SU-DHL-6 (cell line): ENCODE data around the gene AMMECR1.

Source experiments
- H2AFZ ChIP-seq: fragments of 200-600 bp; sonication (generic); 2 replicates; pipeline ENCODE4 v1.6.1; 2014; ENCODE audit warnings: low read depth, mild to moderate bottlenecking, moderate library complexity, mixed read lengths, antibody characterized with exemption, low read length; ENCODE audit not compliant: severe bottlenecking
- H3F3A ChIP-seq: fragments of 200-600 bp; shearing (Covaris generic); 2 replicates; pipeline ENCODE4 v1.6.0; 2016; ENCODE audit warnings: antibody characterized with exemption, mild to moderate bottlenecking; ENCODE audit not compliant: insufficient read depth
- H3K27ac ChIP-seq: fragments of 200-600 bp; sonication (generic); 2 replicates; pipeline ENCODE4 v1.5.1; 2016; ENCODE audit warnings: low read depth, mild to moderate bottlenecking, low read length, moderate library complexity, mixed read lengths
- H3K27me3 ChIP-seq: fragments of 200-600 bp; sonication (generic), shearing (Covaris generic); 2 replicates; pipeline ENCODE4 v1.6.0; 2014; ENCODE audit warnings: mild to moderate bottlenecking, low read length
- H3K36me3 ChIP-seq: fragments of 200-600 bp; sonication (generic); 2 replicates; pipeline ENCODE4 v1.6.1; 2014; ENCODE audit warnings: mild to moderate bottlenecking, low read length, mixed read lengths
- H3K4me2 ChIP-seq: fragments of 300-600, 200-600 bp; shearing (Covaris generic), sonication (generic); 2 replicates; pipeline ENCODE4 v1.6.0; 2014; ENCODE audit warnings: low read length, low read depth, mild to moderate bottlenecking; ENCODE audit not compliant: poor library complexity, severe bottlenecking
- H3K4me3 ChIP-seq: fragments of 200-600 bp; sonication (generic); 2 replicates; pipeline ENCODE4 v1.5.1; 2014; ENCODE audit warnings: antibody characterized with exemption, low read length, mild to moderate bottlenecking, mixed read lengths; ENCODE audit not compliant: insufficient read depth, poor library complexity, severe bottlenecking
- H3K79me2 ChIP-seq: fragments of 200-600 bp; sonication (generic); 2 replicates; pipeline ENCODE4 v1.6.1; 2014; ENCODE audit warnings: mild to moderate bottlenecking, low read length, moderate library complexity; ENCODE audit not compliant: insufficient read depth
- H3K9ac ChIP-seq: fragments of 200-600 bp; sonication (generic); 2 replicates; pipeline ENCODE4 v1.7.0; 2014; ENCODE audit warnings: mild to moderate bottlenecking, low read length
- H3K9me2 ChIP-seq: fragments of 200-600 bp; sonication (generic); replicated peaks from 2 replicates; pipeline ENCODE4 v1.6.1; 2014; ENCODE audit warnings: low read length; ENCODE audit not compliant: insufficient read depth
- H3K9me3 ChIP-seq: fragments of 200-600 bp; sonication (generic); 2 replicates; pipeline ENCODE4 v1.6.1; 2014; ENCODE audit warnings: low read length, mixed read lengths; ENCODE audit not compliant: insufficient read depth
- H4K20me1 ChIP-seq: fragments of 200-600 bp; sonication (generic); 2 replicates; pipeline ENCODE4 v1.6.1; 2014; ENCODE audit warnings: low read depth, mild to moderate bottlenecking, antibody characterized with exemption, low read length, moderate library complexity, mixed read lengths
- CTCF ChIP-seq: fragments of 200-600 bp; sonication (generic); IDR thresholded peaks from one replicate; pipeline ENCODE4 v1.5.1; 2017; ENCODE audit warnings: antibody characterized with exemption, mild to moderate bottlenecking, low read length, moderate library complexity; ENCODE audit not compliant: insufficient read depth, poor library complexity, severe bottlenecking
- EZH2phosphoT487 ChIP-seq: fragments of 200-600 bp; sonication (generic), shearing (Covaris generic); conservative IDR thresholded peaks from 2 replicates; pipeline ENCODE4 v1.6.1; 2018; ENCODE audit warnings: mild to moderate bottlenecking, antibody characterized with exemption, low read length, moderate library complexity, mixed read lengths

Gene AMMECR1

GRCh38 chrX:110212299-110212698 lies 105.6 kb downstream of the AMMECR1 start:
- Histone ChIP-seq H3K27me3 (no peaks in the 10 kb centered on the region), H3K4me3 (no peak overlapping the region), H3K27ac (no peak overlapping the region), H3K4me2 (no peak overlapping the region), H2AFZ (no peak overlapping the region), H3K9me3 (no peaks in the 10 kb centered on the region), H3K79me2 (no peaks in the 10 kb centered on the region), H3F3A (no peaks in the 10 kb centered on the region), H4K20me1 (no peaks in the 10 kb centered on the region), H3K9ac (no peak overlapping the region), H3K9me2 (no peaks in the 10 kb centered on the region), H3K36me3 (no peaks in the 10 kb centered on the region)
- TF ChIP-seq EZH2phosphoT487 (no peak), CTCF (no peak)

GRCh38 chrX:110211340-110211739 lies 106.5 kb downstream of the AMMECR1 start:
- Histone ChIP-seq H3K27ac (no peak overlapping the region), H3K4me3 (no peak overlapping the region), H3F3A (no peaks in the 10 kb centered on the region), H3K36me3 (no peaks in the 10 kb centered on the region), H2AFZ (no peak overlapping the region), H4K20me1 (no peaks in the 10 kb centered on the region), H3K4me2 (no peak overlapping the region), H3K9me2 (no peaks in the 10 kb centered on the region), H3K9ac (no peak overlapping the region), H3K79me2 (no peaks in the 10 kb centered on the region), H3K9me3 (no peaks in the 10 kb centered on the region), H3K27me3 (no peaks in the 10 kb centered on the region)
- no peak for TF ChIP-seq EZH2phosphoT487
- TF ChIP-seq CTCF, result no peak

GRCh38 chrX:110210417-110211139 lies 107.3 kb downstream of the AMMECR1 start:
- TF ChIP-seq EZH2phosphoT487 (no peak), CTCF (no peak)
- Histone ChIP-seq H3K79me2 (no peaks in the 10 kb centered on the region), H3F3A (no peaks in the 10 kb centered on the region), H3K9ac (no peak overlapping the region), H3K4me3 (no peak overlapping the region), H3K36me3 (no peaks in the 10 kb centered on the region), H3K9me2 (no peaks in the 10 kb centered on the region), H4K20me1 (no peaks in the 10 kb centered on the region), H3K27ac (no peak overlapping the region), H3K27me3 (no peaks in the 10 kb centered on the region), H3K4me2 (no peak overlapping the region), H2AFZ (no peak overlapping the region), H3K9me3 (no peaks in the 10 kb centered on the region)
